ENCODE results near the gene VDAC2.
"Not testable (repeated sequence)": the region's sequence is repeated elsewhere in the genome, so short reads cannot be mapped to it uniquely, and the experiment has no call there.

The VDAC2 gene

DNA sequence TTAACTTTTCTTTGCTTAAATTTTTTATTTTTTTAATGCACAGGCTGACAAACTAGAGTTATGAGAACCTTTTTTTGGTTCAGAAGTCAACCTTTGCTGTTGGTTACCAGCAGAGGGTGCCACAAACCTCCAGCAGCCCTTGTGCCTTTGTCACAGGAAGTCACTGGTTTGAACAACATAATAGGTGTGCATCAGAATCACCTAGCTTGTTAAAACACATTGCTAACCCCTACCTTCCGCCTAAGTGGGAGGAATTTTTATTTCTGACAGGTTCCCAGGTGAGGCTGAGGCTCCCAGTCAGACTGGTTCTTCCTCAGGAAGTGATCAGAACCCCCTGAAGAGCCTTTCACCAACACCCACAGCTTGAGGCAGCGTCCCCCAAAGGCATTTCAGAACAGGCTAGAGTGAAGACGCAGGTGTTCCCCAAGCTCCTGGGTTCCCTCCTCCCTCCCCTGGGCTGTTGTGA, 22.6 kb upstream of the VDAC2 start:
- DNase-seq (ENCODE audit: extremely low spot score) = peak; percentile 69

GRCh38 chr10:75188522-75188921, 22.1 kb upstream of the VDAC2 start:
- ChIA-PET POLR2A (interaction anchor here (1.0 kb wide), 2 partner anchors 23 to 107 kb away, joined by 3 to 5 read pairs; no protein-coding TSS in a partner anchor), CTCF (interaction anchor here (0.7 to 1.9 kb wide), 8 partner anchors 12 to 77 kb away, joined by 3 to 13 read pairs (median 5); partner anchors contain the start of genes COMTD1 and SAMD8)
- DNase-seq (ENCODE audit: extremely low spot score) = not testable (repeated sequence)

More for the DNA sequence above, 22.6 kb upstream of the VDAC2 start:
- POLR2A ChIA-PET = interaction anchor here (0.8 to 1.0 kb wide), 3 partner anchors 23 to 107 kb away, joined by 3 to 5 read pairs (median 4); no protein-coding TSS in a partner anchor
- CTCF ChIA-PET = interaction anchor here (0.7 to 1.9 kb wide), 8 partner anchors 12 to 76 kb away, joined by 3 to 13 read pairs (median 5); partner anchors contain the start of genes COMTD1 and SAMD8
- no peak for TF ChIP-seq LEF1 (IDR thresholded peaks at IDR 0.05; ENCODE audit: borderline replicate concordance)
- TF ChIP-seq NFRKB (IDR thresholded peaks at IDR 0.05) = no peak
- no peak for TF ChIP-seq CTBP1 (IDR thresholded peaks at IDR 0.05; ENCODE audit: borderline replicate concordance)
- no peak for TF ChIP-seq FOXM1 (IDR thresholded peaks at IDR 0.05; ENCODE audit: borderline replicate concordance)
- TF ChIP-seq TARDBP (IDR thresholded peaks at IDR 0.05) = no peak
- no peak for TF ChIP-seq PKNOX1 (IDR thresholded peaks at IDR 0.05)
- TF ChIP-seq FOXK2 (IDR thresholded peaks at IDR 0.05) = no peak
- no peak for TF ChIP-seq FOXA1 (IDR thresholded peaks at IDR 0.05)
- no peak for TF ChIP-seq SUZ12 (IDR thresholded peaks at IDR 0.05)
- no peak for TF ChIP-seq BHLHE40 (IDR thresholded peaks at IDR 0.05; ENCODE audit: borderline replicate concordance)
- TF ChIP-seq ELF4 (IDR thresholded peaks at IDR 0.05) = no peak
- no peak for TF ChIP-seq SP1 (IDR thresholded peaks at IDR 0.05)
- TF ChIP-seq L3MBTL2 (conservative IDR thresholded peaks at IDR 0.05) = no peak
- no peak; the same call in 1 of the 2 replicates for TF ChIP-seq ZNF384 (IDR thresholded peaks at IDR 0.05)
- TF ChIP-seq ARNT (IDR thresholded peaks at IDR 0.05) = no peak
- no peak for TF ChIP-seq HDGF (IDR thresholded peaks at IDR 0.05; ENCODE audit: borderline replicate concordance)

DNA sequence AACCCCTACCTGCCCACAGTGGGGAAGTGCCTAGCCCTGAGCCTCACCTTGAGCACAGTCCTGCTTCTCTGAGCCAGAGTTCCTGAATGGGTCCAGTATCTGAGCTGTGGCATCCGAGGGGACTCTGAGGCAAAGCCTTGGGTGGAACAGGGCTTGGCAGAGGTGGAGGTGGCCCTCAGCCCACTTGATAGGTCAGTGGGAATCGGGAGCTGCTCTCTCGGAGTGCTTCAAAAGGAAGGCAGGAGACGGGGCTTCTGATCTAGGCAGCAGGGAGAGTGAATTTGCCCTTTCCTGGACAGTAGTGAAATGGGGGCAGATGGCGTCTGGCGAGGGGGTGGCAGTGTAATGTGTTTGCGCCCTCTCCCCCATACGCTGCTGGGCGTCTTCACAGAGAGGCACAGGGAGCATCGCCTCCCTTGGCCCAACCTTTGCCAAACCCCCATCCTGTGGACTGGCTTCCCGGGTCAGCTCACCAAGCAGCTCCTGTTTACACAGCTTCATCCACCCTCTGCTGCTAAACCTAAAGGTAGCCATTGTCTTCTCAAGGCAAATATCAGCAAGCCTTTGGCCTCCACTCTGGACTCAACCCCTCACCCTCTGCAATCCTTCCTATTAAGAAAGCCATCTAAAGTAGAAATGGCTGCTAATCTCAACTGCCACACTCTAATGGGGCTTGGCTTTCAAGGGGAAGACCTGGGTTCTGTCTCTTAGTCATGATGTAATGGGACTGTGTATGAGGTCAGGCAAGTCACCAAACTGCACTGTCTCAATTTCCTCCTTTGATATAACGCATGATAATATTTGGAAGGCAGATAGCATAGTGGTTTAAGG, 21.1 kb upstream of the VDAC2 start:
- TF ChIP-seq FOXK2 (IDR thresholded peaks at IDR 0.05) (no peak), L3MBTL2 (conservative IDR thresholded peaks at IDR 0.05) (no peak), PKNOX1 (IDR thresholded peaks at IDR 0.05) (no peak), CTBP1 (IDR thresholded peaks at IDR 0.05; ENCODE audit: borderline replicate concordance) (no peak)
- no peak for DNase-seq (ENCODE audit: extremely low spot score)
- ChIA-PET POLR2A (interaction anchor here (0.7 kb wide), 2 partner anchors 9 to 22 kb away, joined by 3 read pairs; no protein-coding TSS in a partner anchor), CTCF (interaction anchor here (0.5 to 1.0 kb wide), 4 partner anchors 11 to 46 kb away, joined by 3 to 4 read pairs (median 4); partner anchors contain the start of gene COMTD1)

DNA sequence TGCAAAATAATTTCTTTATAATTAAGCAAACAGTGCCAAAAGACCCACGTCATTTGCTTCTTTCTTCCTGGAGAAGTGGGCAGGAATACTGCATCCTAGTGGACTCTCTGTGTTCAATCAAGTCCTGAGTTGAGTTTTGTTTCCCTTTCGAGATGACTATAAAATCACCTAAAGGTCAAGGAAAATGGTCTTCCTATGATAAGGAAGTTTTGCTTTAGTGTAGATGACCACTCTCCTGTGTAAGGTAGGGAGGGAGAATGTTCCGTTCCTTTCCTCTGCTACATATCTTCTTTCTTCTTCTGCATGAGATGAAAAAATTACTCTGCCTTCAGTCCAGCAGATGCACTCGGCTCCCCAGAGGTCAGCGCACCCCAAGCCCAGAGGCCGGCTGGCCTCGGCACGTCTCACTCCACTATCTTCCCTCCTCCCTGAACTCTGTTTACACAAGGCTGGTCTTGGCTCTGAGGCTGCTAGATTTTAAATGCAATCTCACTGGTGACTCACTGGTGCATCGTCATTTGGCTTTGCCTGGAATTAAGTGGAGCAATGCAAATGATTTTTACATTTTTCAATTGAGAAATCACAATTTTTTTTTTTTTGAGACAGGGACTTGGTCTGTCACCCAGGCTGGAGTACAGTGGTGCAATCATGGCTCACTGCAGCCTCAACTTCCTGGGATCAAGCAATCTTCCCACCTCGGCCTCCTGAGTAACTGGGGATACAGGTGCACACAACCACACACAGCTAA, 18.6 kb upstream of the VDAC2 start:
- TF ChIP-seq PKNOX1 (IDR thresholded peaks at IDR 0.05) (no peak), NFRKB (IDR thresholded peaks at IDR 0.05) (no peak), SP1 (IDR thresholded peaks at IDR 0.05) (no peak), SUZ12 (IDR thresholded peaks at IDR 0.05) (no peak), CTBP1 (IDR thresholded peaks at IDR 0.05; ENCODE audit: borderline replicate concordance) (no peak), ELF4 (IDR thresholded peaks at IDR 0.05) (no peak), FOXM1 (IDR thresholded peaks at IDR 0.05; ENCODE audit: borderline replicate concordance) (no peak), LEF1 (IDR thresholded peaks at IDR 0.05; ENCODE audit: borderline replicate concordance) (no peak), BHLHE40 (IDR thresholded peaks at IDR 0.05; ENCODE audit: borderline replicate concordance) (no peak), FOXA1 (IDR thresholded peaks at IDR 0.05) (no peak)
- no peak for DNase-seq (ENCODE audit: extremely low spot score)
- POLR2A ChIA-PET = no interaction called here
- CTCF ChIA-PET = no interaction called here

- DNase-seq (ENCODE audit: extremely low spot score) = not testable (repeated sequence)
- ChIA-PET POLR2A (interaction anchor here (1.4 kb wide), 1 partner anchor 10 kb away, joined by 3 read pairs; no protein-coding TSS in a partner anchor), CTCF (interaction anchor here (0.9 kb wide), 1 partner anchor 13 kb away, joined by 5 read pairs; no protein-coding TSS in a partner anchor)
Measured at GRCh38 chr10:75194625-75195024, 16.0 kb upstream of the VDAC2 start.

DNA sequence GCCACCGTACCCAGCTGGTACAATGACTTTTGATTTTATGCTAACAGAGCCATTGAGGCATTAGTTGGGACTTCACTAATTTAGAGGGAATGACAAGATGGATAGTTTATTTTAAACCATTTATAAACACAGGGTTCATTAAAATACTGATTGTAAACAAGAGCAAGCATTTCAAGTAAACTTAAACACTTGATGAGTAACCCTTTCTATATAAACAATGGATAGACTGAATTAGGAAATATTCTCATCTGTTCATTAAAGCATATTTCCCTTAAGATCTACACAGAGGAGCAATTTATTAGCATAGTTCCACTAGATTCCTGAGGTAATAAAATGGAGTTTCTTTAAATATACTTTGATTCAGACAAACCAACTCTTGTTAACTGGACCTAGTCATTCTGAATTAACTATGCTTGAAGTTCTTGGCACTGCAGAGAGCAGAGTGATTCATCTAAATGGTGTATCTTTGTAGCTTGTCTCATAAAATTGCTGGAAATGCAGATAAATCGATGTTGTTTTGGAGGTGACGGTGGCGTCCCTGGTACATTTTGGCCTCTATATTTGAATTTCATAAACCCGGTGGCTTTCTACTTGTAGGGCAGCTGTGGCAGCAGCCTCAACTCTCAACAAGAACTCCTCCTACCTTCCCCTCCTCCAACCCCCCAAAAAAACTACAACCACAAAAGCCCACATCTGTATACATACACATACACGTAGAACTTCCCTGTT, 15.4 kb upstream of the VDAC2 start:
- no peak for TF ChIP-seq BHLHE40 (IDR thresholded peaks at IDR 0.05; ENCODE audit: borderline replicate concordance)
- no peak for TF ChIP-seq TARDBP (IDR thresholded peaks at IDR 0.05)
- no peak for TF ChIP-seq PKNOX1 (IDR thresholded peaks at IDR 0.05)
- no peak for TF ChIP-seq L3MBTL2 (conservative IDR thresholded peaks at IDR 0.05)
- no peak for TF ChIP-seq ARNT (IDR thresholded peaks at IDR 0.05)
- no peak for TF ChIP-seq ELF4 (IDR thresholded peaks at IDR 0.05)
- TF ChIP-seq LEF1 (IDR thresholded peaks at IDR 0.05; ENCODE audit: borderline replicate concordance) = no peak
- TF ChIP-seq HDGF (IDR thresholded peaks at IDR 0.05; ENCODE audit: borderline replicate concordance) = no peak
- no peak for TF ChIP-seq ZNF384 (IDR thresholded peaks at IDR 0.05)
- no peak for TF ChIP-seq NFRKB (IDR thresholded peaks at IDR 0.05)
- no peak for TF ChIP-seq FOXA1 (IDR thresholded peaks at IDR 0.05)
- no peak for TF ChIP-seq SUZ12 (IDR thresholded peaks at IDR 0.05)
- TF ChIP-seq FOXM1 (IDR thresholded peaks at IDR 0.05; ENCODE audit: borderline replicate concordance) = no peak
- no peak for TF ChIP-seq CTBP1 (IDR thresholded peaks at IDR 0.05; ENCODE audit: borderline replicate concordance)
- CTCF ChIA-PET = no interaction called here

More for the DNA sequence above, 15.4 kb upstream of the VDAC2 start:
- POLR2A ChIA-PET = interaction anchor here (1.4 kb wide), 1 partner anchor 10 kb away, joined by 3 read pairs; no protein-coding TSS in a partner anchor
- DNase-seq (ENCODE audit: extremely low spot score) = no peak
